GM12864 (cell line): ENCODE measurements around the gene OMA1.

Source experiments
- DNase-seq: peaks from one replicate; pipeline ENCODE4 v3.0.0-alpha.2; 2011; ENCODE audit warnings: low read depth
- H3K4me3 ChIP-seq: 2 replicates; pipeline ENCODE4 v1.5.1; 2011; ENCODE audit warnings: mild to moderate bottlenecking, low read depth, low read length, control low read depth
- CTCF ChIP-seq: IDR thresholded peaks from 2 replicates; pipeline ENCODE4 v1.5.1; 2011; ENCODE audit warnings: low read depth, mild to moderate bottlenecking, moderate library complexity, low read length, control low read depth, inconsistent platforms; ENCODE audit errors: missing control alignments

The OMA1 gene

GRCh38 chr1:58574816-58575215, 28.3 kb upstream of the OMA1 start:
- TF ChIP-seq CTCF: no peak
- no peak for DNase-seq
- no peak overlapping the region for H3K4me3 ChIP-seq

GRCh38 chr1:58573705-58574591, 27.4 kb upstream of the OMA1 start:
- no peak overlapping the region for H3K4me3 ChIP-seq
- TF ChIP-seq CTCF: no peak

GRCh38 chr1:58573138-58573537, 26.6 kb upstream of the OMA1 start:
- no peak overlapping the region for H3K4me3 ChIP-seq
- no peak for TF ChIP-seq CTCF
- no peak for DNase-seq

More at GRCh38 chr1:58573705-58574591, 27.4 kb upstream of the OMA1 start:
- DNase-seq: peak; percentile 84

GRCh38 chr1:58572690-58573089, 26.2 kb upstream of the OMA1 start:
- no peak for DNase-seq
- no peak overlapping the region for H3K4me3 ChIP-seq
- TF ChIP-seq CTCF: no peak

GRCh38 chr1:58571616-58572015, 25.1 kb upstream of the OMA1 start:
- H3K4me3 ChIP-seq: no peak overlapping the region
- TF ChIP-seq CTCF: no peak
- DNase-seq: no peak

- no peak overlapping the region for H3K4me3 ChIP-seq
- TF ChIP-seq CTCF: no peak
- DNase-seq: no peak
These were observed 24.3 kb upstream of the OMA1 start for GRCh38 chr1:58570817-58571216.

- DNase-seq: no peak
- no peak overlapping the region for H3K4me3 ChIP-seq
- no peak for TF ChIP-seq CTCF
These were observed 23.6 kb upstream of the OMA1 start for GRCh38 chr1:58570094-58570493.
